ENCODE results near the gene LSM3.

The LSM3 gene

DNA sequence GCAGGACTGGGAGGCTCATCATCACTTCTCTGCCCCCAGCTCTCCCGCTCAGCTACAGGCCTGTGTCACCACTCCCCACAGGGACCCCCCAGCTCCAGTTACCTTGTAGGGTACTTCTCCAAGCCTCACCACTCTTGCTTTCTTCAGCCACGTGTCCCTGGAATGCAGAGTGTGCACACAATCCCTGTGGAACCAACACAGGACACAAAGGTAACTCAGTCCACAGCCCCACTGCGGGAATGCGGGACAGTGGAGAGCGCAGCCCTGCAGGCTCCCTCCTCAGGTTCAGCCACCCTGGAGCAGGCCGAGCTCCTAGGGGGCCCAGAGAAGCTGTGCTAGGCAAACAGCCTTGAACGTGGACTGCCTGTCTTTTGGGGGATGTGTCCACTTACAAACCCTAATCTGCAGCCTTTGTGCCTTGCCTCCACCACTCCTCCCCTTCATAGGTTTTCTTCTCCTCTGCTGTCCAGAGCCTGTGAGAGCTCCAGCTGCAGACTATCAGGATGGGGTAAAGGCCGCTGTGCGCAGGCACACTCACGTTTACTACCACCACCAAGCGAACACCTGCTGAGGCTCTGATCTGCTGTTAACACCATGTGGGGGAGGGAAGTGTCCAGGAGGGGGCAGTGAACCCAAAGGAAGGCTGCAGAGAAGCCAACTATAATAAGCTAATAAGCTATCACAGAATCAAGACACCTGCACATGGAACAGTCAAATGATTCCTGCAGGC lies 26.2 kb upstream of the LSM3 start:
- Mint-ChIP-seq H3K9me3 (no peaks in the 10 kb centered on the region), H3K36me3 (ENCODE audit: low read depth) (peaks cover 55% of the 10 kb centered on the region), H3K27me3 (ENCODE audit: low read depth) (no peaks in the 10 kb centered on the region), H3K4me3 (no peak overlapping the region), H3K27ac (no peak overlapping the region), H3K4me1 (no peaks in the 10 kb centered on the region)
- TF ChIP-seq, protein P1, sequence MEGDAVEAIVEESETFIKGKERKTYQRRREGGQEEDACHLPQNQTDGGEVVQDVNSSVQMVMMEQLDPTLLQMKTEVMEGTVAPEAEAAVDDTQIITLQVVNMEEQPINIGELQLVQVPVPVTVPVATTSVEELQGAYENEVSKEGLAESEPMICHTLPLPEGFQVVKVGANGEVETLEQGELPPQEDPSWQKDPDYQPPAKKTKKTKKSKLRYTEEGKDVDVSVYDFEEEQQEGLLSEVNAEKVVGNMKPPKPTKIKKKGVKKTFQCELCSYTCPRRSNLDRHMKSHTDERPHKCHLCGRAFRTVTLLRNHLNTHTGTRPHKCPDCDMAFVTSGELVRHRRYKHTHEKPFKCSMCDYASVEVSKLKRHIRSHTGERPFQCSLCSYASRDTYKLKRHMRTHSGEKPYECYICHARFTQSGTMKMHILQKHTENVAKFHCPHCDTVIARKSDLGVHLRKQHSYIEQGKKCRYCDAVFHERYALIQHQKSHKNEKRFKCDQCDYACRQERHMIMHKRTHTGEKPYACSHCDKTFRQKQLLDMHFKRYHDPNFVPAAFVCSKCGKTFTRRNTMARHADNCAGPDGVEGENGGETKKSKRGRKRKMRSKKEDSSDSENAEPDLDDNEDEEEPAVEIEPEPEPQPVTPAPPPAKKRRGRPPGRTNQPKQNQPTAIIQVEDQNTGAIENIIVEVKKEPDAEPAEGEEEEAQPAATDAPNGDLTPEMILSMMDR (IDR thresholded peaks at IDR 0.05; ENCODE audit: unreplicated experiment in 3 of 3), result no peak

DNA sequence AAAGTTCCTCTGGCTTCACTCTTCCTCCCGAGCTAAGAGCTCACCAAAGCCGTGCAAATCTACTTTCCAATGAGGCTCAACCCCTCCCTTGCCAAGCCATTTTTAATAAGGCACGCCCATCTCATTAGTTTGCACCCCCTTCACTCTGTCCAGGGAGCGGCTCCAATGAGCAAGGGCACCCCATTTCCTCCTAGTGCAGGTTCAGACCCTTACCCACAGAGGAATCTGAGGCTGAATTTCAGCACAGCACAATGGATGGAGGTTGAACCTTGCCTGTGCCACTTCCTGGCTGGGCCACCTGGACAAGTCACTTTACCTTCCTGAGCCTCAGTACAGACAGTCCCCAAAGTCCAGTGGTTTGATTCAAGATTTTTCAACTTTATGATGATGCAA lies 25.7 kb upstream of the LSM3 start:
- no peaks in the 10 kb centered on the region for H3K4me1 Mint-ChIP-seq
- peaks cover 54% of the 10 kb centered on the region for H3K36me3 Mint-ChIP-seq (ENCODE audit: low read depth)
- TF ChIP-seq, protein P1 (IDR thresholded peaks at IDR 0.05; ENCODE audit: unreplicated experiment in 3 of 3), result no peak
- H3K27ac Mint-ChIP-seq, result no peak overlapping the region
- H3K9me3 Mint-ChIP-seq, result no peaks in the 10 kb centered on the region
- no peaks in the 10 kb centered on the region for H3K27me3 Mint-ChIP-seq (ENCODE audit: low read depth)
- no peak overlapping the region for H3K4me3 Mint-ChIP-seq

DNA sequence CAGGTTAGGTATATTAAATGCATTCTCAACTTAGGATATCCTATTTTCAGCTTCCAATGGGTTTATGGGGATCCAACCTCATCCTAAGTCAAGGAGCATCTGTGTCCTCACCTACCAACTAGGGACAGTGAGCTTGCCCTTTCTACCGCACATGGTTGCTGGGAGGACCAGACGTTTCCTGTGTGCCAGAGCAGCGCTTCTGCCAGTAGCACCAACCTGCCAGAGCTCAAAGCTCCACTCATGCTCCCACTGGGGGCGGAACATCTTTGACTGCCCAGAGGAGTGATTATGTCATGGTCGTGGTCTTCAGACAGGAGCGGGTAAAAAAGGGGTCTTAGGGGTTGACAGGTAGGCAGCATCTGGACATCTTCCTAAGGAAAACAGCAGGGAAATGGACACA lies 25.0 kb upstream of the LSM3 start:
- TF ChIP-seq, protein P1 (IDR thresholded peaks at IDR 0.05; ENCODE audit: unreplicated experiment in 3 of 3), result no peak
- no peaks in the 10 kb centered on the region for H3K9me3 Mint-ChIP-seq
- no peak overlapping the region for H3K27ac Mint-ChIP-seq
- peaks cover 60% of the 10 kb centered on the region for H3K36me3 Mint-ChIP-seq (ENCODE audit: low read depth)
- H3K4me1 Mint-ChIP-seq, result no peaks in the 10 kb centered on the region
- no peaks in the 10 kb centered on the region for H3K27me3 Mint-ChIP-seq (ENCODE audit: low read depth)
- H3K4me3 Mint-ChIP-seq, result no peak overlapping the region

DNA sequence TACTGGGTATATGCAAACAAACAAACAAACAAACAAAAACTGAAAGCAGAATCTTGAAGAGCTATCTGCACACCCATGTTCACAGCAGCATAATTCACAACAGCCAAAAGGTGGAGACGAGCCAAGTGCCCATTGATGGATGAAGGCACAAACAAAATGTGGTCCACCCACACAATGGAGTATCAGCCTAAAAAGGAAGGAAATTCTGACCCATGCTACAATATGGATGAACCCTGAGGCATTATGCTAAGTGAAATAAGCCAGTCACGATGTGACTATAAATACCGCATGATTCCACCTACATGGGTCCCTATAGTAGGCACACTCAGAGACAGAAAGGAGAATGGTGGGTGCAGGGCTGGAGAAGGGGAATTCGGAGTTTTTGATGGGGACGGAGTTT lies 24.3 kb upstream of the LSM3 start:
- no peaks in the 10 kb centered on the region for H3K27me3 Mint-ChIP-seq (ENCODE audit: low read depth)

DNA sequence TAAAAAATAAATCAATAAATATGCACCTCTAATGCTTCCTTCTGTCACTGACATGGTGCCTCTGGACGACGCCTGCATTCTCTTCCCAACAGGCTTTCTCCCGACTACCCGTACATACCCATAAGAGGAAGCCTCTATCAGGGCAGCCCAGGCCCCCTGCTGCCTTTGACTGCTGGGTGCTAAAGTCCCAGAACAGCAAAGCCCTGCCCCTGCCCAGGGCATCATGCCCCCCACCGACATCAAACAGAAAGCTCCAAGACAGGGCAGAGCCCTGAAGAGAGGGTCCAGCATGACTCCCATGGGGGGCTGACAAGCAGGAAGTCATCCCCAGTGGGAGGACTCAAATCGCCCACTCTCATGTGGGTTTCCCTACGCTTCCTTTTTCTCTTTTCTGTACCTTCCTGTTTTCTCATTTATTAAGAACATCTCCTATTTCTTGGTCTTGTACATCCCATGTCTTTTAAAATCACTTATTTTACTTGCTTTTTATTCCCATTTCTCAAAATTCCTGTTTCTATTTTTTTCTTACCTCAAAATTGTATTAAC lies 23.6 kb upstream of the LSM3 start:
- no peak overlapping the region for H3K4me3 Mint-ChIP-seq
- no peaks in the 10 kb centered on the region for H3K4me1 Mint-ChIP-seq
- H3K9me3 Mint-ChIP-seq, result no peaks in the 10 kb centered on the region
- H3K27ac Mint-ChIP-seq, result no peak overlapping the region
- no peaks in the 10 kb centered on the region for H3K27me3 Mint-ChIP-seq (ENCODE audit: low read depth)
- H3K36me3 Mint-ChIP-seq (ENCODE audit: low read depth), result peaks cover 73% of the 10 kb centered on the region
- TF ChIP-seq, protein P1 (IDR thresholded peaks at IDR 0.05; ENCODE audit: unreplicated experiment in 3 of 3), result no peak

More for the DNA sequence above, 24.3 kb upstream of the LSM3 start:
- H3K9me3 Mint-ChIP-seq, result no peaks in the 10 kb centered on the region
- H3K4me3 Mint-ChIP-seq, result no peak overlapping the region
- no peaks in the 10 kb centered on the region for H3K4me1 Mint-ChIP-seq
- H3K27ac Mint-ChIP-seq, result no peak overlapping the region
- TF ChIP-seq, protein P1 (IDR thresholded peaks at IDR 0.05; ENCODE audit: unreplicated experiment in 3 of 3), result no peak
- H3K36me3 Mint-ChIP-seq (ENCODE audit: low read depth), result peaks cover 66% of the 10 kb centered on the region

DNA sequence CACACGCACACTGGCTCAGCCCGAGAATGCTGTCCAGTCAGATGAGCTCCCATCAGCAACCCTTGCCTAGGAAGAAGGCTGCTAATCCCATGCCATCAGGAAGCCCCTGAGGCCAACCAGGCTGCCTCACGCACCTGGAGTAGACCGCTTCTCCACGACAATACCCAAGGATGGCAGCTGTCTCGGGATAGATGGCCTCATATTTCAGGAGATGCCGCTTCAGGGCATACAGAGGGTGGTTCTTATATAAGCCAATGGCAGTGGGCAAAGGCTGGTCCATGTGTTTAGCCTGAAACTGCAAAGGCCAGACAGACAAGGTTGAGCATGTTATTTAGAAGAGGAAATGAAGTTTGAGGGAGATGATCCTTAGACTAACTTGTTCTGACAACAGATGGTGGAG lies 22.4 kb upstream of the LSM3 start:
- Mint-ChIP-seq H3K27ac (no peak overlapping the region), H3K4me1 (no peaks in the 10 kb centered on the region), H3K4me3 (no peak overlapping the region), H3K9me3 (peaks cover 4% of the 10 kb centered on the region), H3K36me3 (ENCODE audit: low read depth) (peaks cover 77% of the 10 kb centered on the region), H3K27me3 (ENCODE audit: low read depth) (no peaks in the 10 kb centered on the region)
- TF ChIP-seq, protein P1 (IDR thresholded peaks at IDR 0.05; ENCODE audit: unreplicated experiment in 3 of 3), result no peak

Measured in nephron (organoid).